HG03565 (cell line): ENCODE data around the gene C9orf153.
A peak's percentile ranks its signal among the peaks of the same experiment; 100 is the strongest.

Experiments
- ATAC-seq: cut with Tn5 transposase; IDR thresholded peaks from one replicate; pipeline ENCODE4 v1.9.1; 2021; ENCODE audit warnings: mild to moderate bottlenecking, moderate library complexity; ENCODE audit not compliant: unreplicated experiment

Gene C9orf153

DNA sequence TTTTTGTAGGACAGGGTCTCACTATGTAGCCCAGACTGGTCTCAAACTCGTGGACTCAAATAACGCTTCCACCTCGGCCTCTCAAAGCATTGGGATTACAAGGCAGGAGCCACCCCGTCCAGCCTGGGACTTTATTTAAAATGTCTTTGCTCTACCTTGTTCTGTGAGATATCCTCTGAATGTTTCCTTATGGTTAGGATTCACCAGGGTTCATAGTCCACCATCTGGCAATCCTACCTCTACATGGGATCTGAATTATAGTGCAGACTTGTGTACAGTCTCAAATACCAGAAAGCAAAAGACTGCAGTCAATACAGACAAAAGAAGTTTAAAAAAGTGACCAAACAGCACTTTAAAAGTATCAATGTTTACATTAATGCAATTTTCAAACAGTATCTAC, 12.8 kb upstream of the C9orf153 start:
- no peak for ATAC-seq

DNA sequence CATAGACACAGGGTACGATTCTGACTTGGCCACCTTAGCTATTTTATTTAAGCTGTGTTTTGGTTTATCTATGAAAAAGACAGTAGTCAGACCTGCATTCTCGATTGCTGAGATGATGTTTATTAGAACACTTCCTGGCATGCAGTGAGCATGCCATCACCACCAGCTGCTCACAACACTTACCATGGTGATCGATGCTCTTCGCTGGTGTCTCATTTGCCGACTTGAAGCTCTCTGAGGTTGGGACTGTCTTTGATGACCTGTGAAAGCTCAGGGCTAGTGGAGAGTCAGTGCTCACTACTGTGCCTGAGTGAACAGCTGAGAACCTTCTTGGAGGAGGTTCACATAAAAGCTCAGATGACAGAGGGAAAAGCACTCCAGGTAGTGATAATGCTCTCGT, 4.4 kb upstream of the C9orf153 start:
- ATAC-seq: no peak

DNA sequence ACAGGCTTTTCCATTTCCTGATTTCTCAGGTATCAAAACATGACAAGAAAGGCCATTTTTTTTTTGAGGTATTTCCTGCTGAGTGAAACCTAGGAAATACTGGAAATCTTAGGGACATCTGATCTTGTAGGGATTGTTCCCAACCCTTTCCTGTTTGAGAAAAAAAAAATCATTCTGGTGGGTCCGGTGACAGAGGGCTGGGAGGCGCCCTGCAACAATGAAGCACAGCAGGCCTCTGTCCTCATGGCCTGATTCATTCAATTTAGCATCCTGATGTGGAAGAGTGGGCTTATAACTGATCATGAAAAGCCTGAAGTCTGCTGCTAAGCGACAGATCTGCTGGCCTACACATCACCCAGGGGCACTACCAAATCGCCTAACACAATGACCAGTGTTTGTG, 3.0 kb upstream of the C9orf153 start:
- no peak for ATAC-seq

DNA sequence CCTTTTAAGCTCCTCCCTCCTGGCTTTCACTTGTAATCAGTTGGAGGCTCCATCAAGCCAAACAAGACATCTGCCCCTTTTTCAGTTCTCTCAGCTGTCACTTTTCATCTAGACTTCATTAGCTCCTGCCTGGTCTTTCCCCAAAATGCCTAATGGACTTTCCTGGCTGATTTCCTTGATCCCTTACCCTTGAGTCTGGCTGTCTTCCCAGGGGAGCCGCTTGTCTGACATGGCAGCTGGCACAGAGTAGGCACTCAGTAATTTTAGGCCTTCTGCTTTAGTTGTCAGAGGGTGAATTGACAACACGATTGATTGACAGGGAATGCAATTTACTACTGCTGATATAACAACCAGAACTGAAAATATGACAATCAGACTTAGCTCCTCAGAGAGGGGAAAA, 2.1 kb downstream of the C9orf153 start:
- ATAC-seq: no peak

DNA sequence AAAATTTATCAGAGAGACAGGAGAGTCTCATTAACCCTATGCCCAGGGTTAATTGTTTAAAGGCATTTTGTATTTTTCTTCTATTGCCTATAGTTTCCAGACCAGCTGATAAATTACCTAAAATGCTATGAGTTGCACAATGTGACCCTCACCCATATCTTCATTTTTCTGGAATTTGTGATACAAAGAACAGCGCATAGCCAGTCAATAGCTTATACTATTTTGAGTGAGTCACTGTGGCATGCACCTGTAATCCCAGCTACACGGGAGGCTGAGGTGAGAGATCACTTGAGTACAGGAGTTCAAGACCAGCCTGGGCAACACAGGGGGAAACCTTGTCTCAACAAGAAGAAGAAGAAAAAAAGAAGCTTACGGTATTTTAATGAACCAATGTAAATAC, 2.8 kb downstream of the C9orf153 start:
- no peak for ATAC-seq

DNA sequence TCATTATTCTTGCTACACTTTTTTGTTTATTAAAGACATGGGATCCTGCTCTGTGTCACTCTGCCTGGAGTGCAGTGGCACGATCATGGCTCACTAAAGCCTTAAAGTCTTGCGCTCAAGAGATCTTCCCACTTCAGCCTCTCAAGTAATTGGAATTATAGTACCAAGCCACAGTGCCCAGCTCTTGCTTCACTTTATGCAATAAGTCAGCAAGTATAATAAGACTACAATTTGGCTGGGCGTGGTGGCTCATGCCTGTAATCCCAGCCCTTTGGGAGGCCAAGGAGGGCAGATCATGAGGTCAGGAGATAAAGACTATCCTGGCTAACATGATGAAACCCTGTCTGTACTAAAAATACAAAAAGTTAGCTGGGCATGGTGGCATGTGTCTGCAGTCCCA, 5.9 kb downstream of the C9orf153 start:
- no peak for ATAC-seq

DNA sequence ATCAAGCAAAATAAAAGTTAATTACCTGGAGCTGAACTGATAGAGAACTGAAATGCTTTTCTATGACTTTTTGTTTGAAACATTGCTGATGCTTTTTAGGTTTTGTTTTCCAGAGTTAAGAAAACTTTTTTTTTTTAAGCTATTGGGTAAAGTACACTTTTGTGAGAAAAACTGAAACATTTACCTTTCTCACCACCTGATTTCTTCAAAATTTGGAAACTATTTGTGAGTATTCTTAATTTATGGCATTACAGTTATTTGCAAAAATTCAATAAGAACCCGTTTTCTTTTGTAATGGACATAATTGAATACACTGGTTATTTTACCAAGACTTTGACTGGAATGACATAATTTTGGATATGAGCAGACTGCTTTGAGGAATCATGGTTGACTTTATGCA, 6.6 kb downstream of the C9orf153 start:
- no peak for ATAC-seq

DNA sequence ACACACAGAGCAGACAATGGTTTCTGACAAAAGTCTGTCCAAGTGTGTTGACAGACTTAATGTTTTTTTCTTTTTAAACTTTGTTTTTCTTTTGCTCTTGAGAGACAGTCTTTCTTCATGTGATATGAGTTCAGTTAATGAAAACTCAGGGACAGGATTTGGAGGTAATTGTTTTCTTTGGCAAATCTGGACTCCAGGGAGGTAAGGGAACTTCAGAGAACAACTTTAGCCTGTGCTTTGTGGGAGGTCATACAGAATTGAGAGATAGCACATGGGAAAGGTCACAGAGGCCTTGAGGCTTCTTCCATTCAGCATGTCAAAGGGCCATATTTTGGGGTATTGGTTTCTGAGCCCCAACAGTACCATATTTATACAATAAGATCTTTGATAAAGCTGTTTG, 9.3 kb downstream of the C9orf153 start:
- ATAC-seq: no peak

DNA sequence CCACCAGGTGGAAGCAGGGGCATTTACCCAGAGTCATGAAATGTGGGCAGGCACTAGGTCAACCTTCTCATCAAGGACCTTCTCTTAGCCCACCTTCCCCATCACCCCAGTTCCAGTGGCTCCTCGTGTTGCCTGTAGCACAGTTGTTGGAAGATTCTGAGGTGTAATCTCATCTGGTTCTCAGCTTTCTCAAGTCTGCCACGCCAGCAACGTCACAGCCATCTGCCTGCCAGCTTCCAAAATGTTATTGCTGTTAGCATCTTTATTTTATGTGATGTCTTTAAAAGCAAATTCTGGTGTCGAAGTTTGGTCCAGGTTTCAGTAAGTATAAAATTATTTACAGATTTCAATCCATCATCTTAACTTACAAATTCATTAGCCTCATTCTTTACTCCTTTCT, 10.7 kb downstream of the C9orf153 start:
- no peak for ATAC-seq

DNA sequence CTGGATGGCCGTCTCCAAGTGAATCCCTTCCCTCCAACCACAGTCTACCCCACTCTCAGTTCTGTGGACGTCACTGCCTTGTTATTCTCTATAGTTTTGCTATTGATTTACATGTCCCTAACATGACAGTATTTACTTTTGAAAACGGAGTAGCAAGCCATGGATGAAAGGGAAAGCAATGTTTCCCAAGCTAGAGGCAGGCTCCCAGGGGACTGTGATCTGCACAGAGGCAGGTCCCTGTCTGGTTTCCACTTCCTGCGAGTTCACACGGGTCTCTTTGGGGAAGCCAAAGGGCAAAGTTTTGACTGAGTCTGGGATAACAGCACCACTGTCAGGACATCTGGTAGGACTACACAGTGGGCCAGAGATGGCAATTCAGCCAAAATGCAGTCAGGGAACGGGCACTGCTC, 12.7 kb downstream of the C9orf153 start:
- ATAC-seq: peak; percentile 94

DNA sequence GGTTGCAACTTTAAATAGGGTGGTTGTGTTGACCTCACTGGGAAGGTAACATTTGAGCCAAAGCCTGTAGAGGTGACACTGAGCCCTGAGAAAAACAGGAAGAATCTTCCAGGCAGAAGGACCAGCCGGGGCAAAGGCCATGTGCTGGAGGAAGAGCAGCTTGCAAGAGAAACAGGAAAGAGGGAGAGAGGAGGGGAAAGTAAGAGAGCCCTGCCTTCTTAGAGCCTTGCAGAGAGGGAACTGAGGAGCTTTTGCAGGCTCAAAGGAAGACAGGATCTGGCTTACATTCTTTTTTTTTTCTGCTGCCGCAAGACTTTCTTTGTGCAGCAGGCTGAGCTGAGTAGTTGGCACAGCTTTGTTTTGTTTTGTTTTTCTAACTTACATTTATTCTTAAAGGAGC, 17.4 kb downstream of the C9orf153 start:
- no peak for ATAC-seq

DNA sequence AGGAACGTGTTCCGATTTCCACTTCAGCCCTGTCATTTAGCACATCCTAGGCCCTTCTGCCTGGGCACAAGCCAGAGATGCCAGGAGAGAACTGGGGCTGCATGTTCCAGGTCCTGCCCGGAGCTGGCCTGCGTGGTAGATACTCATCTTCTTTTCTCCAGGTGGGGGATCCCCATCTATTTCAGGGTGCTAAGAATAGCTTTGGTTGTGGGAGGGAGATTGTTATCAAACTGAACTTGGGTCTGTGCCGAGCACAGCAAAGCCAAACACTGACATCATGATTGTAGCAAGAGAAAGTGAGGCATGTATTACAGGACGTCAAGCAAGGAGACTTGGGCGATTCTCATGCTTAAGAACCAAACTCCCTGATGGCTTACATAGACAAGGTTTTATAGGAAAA, 18.2 kb downstream of the C9orf153 start:
- ATAC-seq: no peak

DNA sequence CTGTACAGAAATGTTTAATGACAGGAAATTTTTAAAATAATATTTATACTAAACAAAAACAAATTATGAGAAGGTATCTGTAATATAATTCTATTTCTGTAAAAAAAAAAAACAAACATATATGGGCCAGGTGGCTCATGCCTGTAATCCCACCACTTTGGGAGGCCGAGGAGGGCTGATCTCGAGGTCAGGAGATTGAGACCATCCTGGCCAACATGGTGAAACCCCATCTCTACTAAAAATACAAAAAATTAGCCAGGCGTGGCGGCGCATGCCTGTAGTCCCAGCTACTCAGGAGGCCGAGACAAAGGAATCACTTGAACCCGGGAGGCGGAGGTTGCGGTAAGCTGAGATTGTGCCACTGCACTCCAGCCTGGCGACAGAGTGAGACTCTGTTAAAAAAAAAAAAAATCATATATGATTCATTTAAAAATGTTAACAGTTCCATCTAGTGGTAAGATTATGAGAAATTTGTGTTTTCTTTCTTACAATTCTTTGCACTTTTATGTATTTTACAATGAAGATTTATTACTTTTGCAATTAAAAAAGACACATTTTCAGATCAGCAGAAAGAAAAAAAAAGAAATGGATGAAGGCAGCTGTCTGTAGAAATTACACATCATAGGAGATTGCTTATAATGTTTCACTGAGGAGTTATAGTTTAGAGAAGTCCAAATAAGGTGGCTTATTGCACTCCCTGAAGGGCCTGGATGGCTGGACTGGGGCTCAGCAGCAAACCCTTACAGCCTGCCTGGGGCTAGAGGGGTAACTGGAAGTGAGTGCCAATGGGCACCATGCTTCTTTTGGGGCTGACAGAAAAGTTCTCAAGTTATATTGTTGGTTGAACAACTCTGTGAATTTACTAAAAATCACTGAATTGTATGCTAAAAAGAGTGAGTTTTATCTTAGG, 20.3 kb downstream of the C9orf153 start:
- ATAC-seq: no peak

DNA sequence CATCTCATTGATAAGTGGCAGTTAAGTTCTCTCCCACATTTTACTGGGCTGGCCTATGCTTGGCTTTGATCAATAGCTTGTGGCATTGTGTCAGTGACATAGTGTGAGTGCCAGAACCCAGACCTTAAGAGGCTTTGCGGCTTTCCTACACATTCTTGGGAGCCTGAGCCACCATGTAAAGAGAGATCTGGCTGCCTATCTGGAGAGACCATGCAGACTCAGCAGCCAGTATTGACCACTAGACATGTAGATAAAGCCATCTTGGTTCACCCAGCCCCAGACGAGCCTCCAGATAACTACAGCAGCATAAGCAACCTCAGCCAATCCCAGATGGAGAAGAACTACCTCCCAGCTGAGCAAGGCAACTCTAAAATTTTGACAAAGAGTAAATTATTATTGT, 28.6 kb downstream of the C9orf153 start:
- ATAC-seq: no peak

DNA sequence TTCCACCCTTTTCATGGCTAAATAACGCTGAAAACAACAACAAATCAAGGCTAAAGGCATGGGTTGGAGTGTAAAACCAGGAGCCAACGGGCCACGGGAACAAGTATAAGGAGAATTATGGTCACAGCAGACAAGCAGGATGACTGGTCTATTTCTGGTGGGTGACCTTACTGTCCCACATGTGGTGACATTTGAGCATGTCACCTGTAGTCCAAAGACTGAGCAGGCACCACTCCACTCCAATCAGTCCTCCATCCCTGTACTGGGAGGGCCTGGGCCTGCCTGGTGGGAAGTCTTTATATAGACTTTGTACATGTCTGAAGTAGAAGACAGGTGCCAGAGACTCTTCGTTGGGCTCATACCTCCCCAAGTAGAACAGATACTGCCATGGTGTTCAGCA, 36.8 kb downstream of the C9orf153 start:
- no peak for ATAC-seq

DNA sequence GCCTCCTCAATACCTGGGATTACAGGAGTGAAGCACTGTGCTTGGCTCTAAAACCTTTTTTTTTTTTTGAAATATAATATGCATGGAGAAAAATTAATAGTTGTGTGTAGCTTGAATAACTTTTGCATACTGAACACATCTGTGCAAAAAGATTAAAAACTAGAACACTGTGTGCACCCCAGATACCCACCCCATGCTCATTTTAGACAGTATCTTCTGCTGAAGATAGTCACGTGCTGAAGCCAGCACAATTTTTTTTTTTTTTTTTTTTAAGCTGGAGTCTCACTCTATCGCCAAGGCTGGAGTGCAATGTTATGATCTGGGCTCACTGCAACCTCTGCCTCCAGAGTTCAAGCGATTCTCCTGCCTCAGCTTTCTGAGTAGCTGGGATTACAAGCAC, 39.9 kb downstream of the C9orf153 start:
- ATAC-seq: no peak

DNA sequence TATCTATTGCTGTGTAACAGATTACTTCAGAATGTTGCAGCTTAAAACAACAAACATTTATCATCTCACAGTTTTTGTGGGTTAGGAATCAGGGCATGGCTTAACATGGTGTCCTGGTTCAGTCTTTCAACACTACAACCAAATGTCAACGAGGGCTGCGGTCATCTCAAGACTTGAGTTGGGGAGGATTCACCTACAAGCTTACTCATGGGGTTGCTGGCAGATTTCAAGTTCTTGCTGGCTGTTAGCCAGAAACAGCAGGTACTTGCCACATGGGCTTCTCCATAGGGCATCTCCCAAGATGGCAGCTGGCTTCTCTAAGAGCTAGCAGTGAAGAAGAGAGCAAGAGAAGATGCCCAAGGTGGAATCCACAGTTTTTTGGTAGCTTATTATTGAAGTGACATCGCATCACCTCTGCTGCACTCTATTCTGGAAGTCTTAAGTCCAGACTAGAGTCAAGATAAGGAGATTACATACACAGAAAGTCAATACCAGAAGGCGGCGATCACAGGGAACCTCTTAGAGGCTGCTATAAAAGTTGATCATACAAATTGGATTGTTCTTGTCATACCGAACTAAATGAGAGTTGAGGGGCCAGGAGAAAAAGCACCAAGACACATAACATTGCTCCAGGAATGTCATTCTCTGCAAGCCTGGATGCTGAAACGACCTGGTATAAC, 42.2 kb downstream of the C9orf153 start:
- no peak for ATAC-seq

DNA sequence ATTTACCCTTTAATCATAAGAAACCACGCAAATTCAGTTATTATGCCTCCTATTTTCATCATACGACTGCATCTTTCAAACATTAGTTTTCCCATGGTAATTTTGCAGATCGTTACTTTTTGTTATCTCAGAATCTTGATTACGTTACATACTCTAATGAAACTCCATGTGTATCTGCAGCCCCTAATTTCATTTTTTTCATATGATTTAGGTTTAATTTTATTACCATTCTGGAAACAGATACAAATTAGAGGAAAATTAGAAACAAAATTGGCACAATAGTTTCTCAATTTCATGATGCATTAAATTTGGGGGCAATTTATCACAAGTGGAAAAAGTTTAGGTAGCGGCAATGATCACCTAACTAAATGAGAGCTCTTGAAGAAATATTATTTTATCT, 52.3 kb downstream of the C9orf153 start:
- ATAC-seq: no peak

DNA sequence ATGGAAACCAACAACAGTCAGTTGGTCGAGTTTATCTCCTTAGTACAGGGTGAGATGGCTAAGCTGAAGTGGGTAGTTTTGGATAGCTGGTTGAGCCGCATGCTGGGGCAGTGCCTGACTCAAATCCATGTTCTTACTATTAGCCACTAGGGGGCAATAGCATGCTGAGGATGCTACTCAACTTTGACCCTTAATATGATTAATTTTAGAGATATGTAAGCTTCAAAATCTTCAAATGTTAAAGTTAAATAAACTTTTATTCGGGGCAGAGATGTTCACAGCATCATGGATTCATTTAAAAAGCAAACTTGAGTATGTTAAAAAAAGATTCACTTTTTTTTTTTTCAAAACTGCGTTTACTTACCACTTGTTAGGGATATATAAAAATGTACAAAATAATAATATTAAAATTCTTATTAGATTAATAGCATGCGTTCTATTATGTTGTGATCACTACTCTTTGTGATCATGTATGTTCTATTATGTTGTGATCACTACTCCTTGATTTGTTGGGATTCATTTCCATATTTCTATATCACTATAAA, 57.0 kb downstream of the C9orf153 start:
- ATAC-seq: peak; percentile 67

DNA sequence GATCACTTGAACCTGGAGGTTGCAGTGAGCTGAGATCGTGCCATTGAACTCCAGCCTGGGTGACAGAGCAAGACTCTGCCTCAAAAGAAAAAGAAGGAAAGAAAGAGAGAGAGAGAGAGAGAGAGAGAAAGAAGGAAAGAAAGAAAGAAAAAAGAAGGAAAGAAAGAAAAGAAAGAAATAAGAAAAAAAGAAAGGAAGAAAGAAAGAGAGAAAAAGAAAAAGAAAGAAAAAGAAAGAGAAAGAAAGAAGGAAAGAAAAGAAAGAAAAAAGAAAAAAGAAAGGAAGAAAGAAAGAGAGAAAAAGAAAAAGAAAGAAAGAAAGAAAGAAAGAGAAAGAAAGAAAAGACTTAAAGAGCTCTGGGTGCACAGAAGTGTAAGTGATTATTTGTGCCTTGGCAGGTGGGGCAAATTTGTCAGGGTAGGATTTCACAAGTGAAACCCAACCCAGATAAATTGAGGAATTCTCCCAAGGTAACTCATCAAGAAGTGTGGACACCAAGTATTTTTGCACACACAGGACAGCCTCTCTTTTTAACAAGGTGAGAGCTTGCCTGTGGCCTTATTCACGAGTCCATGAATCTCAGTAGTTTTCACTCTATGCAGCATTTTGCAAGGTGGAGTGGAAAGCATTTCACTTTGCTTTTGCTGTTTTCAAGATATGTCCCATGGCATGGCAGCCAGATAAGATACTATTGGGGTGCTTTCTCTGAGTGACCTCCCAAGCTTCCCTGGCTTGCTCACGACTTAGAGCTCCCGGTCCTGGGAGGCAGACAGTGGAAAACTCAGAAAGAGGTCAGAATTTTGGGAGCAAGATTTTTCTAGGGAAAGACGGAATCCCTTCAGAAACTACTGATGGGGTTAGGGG, 57.8 kb downstream of the C9orf153 start:
- no peak for ATAC-seq

DNA sequence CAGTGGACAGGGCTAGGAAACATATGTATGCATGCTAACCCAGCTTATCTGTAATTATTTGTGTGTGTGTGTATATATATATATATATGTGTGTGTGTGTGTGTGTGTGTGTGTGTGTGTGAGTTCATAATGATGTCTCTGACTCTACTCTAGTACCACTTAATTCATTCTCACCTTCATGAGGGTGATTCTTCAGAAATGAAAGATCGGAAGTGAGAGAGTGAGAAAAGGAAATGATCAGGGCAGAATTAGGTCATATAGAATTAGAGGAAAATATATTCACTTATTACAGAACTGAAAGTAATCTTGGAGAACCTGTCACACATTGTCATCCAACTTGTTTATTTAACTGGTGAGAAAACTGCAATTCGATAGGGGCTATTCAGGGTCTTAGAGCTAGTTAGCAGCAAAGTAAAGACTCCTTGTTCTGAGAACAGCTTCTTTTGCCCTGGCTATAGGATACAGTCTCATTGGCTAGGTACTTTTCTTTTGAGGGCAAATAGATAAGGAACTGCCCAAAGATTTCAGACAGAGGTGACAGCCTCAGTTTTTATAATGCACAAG, 58.8 kb downstream of the C9orf153 start:
- ATAC-seq: no peak
